Esophagus muscularis mucosa (tissue), 4 donors: ENCODE data around the gene PGBD5.

Source experiments
- EP300 ChIP-seq: sonication (generic); formaldehyde crosslinking; IDR thresholded peaks from one replicate; pipeline ENCODE4 v1.6.1; 2017; ENCODE audit warnings: antibody characterized with exemption
- POLR2A ChIP-seq: fragments of 450-650 bp; IDR thresholded peaks from one replicate; pipeline ENCODE4 v1.6.1; 2017; ENCODE audit warnings: antibody characterized with exemption, moderate library complexity, mild to moderate bottlenecking, low read depth
- TF ChIP-seq, protein P1 (sequence below), 3 experiments: fragments of 200-600 bp in 2 of 3; fragments of 450-650 bp in 1 of 3; sonication (generic) in 2 of 3; IDR thresholded peaks; one replicate each; pipeline ENCODE4 v1.5.1; 2017 to 2019; ENCODE audit warnings: antibody characterized with exemption in 3 of 3, mild to moderate bottlenecking in 2 of 3, moderate library complexity in 1 of 3

DNA sequence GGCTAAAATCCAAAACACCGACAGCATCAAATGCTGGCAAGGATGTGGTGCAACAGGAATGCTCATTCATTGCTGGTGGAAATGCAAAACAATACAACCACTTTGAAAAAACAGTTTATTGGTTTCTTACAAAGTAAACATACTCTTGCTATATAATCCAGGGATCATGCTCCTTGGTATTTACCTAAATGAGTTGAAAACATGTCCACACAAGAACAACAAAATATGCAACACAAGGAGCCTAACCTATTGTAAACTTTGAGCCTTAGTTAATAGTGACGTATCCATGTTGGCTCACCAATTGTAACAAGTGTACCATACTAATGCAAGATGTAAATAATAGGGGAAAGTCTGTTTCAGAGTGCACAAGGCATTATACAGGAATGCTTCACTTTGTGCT lies 37.2 kb upstream of the PGBD5 start:
- TF ChIP-seq, protein P1, sequence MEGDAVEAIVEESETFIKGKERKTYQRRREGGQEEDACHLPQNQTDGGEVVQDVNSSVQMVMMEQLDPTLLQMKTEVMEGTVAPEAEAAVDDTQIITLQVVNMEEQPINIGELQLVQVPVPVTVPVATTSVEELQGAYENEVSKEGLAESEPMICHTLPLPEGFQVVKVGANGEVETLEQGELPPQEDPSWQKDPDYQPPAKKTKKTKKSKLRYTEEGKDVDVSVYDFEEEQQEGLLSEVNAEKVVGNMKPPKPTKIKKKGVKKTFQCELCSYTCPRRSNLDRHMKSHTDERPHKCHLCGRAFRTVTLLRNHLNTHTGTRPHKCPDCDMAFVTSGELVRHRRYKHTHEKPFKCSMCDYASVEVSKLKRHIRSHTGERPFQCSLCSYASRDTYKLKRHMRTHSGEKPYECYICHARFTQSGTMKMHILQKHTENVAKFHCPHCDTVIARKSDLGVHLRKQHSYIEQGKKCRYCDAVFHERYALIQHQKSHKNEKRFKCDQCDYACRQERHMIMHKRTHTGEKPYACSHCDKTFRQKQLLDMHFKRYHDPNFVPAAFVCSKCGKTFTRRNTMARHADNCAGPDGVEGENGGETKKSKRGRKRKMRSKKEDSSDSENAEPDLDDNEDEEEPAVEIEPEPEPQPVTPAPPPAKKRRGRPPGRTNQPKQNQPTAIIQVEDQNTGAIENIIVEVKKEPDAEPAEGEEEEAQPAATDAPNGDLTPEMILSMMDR (IDR thresholded peaks at IDR 0.05), result no peak
- TF ChIP-seq POLR2A, result no peak
- TF ChIP-seq EP300, result no peak
